ENCODE measurements around the gene CACNA2D4.
A peak's percentile ranks its signal among the peaks of the same experiment; 100 is the strongest.

DNA sequence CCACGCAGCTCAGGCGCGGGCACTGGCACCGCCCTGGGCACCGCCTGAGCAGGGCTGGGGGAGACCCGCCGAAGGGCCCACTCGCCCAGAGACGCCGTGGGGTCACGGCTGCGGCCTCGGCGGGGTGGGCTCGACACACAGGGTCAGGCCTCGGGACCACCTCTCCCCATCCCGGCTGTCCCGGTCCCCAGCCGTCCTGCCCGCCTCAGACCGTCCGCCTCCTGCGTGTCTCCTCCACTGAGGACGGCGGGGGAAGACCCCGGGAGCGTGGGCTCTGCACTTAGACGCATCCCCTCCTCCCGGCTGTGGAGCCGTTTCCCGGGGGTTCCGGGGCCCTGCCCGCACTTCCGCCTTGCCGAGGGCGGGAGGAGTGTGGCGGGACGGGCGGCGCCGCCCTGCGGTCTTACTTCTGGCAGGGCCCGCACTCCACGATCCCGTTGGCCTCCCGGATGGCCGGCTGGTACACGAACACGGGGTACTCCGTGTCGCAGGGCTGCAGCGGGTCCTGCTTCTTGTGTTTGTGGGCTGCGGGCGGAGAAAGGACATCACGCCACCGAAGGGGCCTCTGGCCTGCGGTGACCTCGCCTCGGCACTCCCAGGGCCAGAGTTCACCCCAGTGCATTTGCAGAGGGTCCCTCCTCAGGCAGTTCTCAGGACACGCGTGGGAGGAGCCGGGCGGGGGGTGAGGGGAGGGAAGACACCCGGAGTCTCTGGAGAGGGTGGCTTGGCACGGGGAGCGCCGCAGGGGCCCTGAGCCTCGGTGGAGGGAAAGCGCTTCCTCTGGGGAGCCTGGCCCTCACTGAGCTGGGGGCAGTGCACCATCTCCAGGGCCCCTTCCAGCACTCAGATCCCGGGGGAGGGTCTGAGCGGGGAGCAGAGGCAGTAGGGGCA, 121.2 kb downstream of the CACNA2D4 start:
- TF ChIP-seq, protein P1, sequence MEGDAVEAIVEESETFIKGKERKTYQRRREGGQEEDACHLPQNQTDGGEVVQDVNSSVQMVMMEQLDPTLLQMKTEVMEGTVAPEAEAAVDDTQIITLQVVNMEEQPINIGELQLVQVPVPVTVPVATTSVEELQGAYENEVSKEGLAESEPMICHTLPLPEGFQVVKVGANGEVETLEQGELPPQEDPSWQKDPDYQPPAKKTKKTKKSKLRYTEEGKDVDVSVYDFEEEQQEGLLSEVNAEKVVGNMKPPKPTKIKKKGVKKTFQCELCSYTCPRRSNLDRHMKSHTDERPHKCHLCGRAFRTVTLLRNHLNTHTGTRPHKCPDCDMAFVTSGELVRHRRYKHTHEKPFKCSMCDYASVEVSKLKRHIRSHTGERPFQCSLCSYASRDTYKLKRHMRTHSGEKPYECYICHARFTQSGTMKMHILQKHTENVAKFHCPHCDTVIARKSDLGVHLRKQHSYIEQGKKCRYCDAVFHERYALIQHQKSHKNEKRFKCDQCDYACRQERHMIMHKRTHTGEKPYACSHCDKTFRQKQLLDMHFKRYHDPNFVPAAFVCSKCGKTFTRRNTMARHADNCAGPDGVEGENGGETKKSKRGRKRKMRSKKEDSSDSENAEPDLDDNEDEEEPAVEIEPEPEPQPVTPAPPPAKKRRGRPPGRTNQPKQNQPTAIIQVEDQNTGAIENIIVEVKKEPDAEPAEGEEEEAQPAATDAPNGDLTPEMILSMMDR (IDR thresholded peaks at IDR 0.05), result peak in 1 of 6 experiments; percentile 26
- peak in 2 of 4 donors; percentile 50 to 71 for TF ChIP-seq POLR2A (IDR thresholded peaks at IDR 0.05)
